ENCODE data around the gene SEC11C. TPM values are rescaled to one million over a fixed set of nuclear protein-coding genes. Genes with fewer than 3 reads are reported as not detected.
A peak's percentile ranks its signal among the peaks of the same experiment; 100 is the strongest.

SEC11C gene
- polyA plus RNA-seq, 1 of the 3 experiments (the other 2 are of a cell fraction), result 21.7 TPM

DNA sequence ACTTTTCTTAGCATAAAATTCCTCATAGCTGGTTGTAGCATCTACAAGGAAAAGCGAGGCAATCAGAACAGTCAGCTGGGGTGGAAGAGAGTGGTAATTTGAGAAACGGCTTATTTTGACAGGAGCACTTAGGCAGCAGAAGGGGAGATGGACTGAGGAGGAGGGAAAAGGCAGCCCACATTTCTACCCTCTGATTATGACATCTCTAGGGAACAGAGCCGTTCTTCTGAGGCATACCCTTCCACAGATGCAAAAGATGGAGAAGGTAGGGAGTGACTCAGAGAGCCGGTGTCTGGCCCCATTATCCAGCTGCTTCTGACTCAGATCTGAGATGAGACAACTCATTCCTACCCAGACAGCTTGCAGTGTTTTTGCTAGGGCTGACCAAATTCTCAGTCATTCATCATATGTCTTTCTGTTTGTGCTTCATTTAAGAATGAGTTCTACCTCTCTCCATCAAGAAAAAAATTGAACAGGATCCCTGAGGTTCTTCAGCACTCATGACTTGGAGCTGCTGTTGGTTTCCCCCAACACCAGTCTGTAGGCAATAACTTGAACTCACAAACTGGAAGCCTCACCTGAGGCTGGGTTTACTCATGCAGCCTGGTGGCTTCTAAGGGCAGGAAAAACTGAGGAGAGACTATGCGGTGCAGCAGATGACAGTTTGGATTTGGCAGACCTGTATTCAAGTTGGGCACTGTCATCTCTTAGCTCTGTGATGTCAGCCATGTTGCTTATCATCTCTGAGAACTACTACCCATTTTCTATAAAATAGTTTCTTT is 15.9 kb upstream of the SEC11C start (continued):
- TF ChIP-seq, protein P1, sequence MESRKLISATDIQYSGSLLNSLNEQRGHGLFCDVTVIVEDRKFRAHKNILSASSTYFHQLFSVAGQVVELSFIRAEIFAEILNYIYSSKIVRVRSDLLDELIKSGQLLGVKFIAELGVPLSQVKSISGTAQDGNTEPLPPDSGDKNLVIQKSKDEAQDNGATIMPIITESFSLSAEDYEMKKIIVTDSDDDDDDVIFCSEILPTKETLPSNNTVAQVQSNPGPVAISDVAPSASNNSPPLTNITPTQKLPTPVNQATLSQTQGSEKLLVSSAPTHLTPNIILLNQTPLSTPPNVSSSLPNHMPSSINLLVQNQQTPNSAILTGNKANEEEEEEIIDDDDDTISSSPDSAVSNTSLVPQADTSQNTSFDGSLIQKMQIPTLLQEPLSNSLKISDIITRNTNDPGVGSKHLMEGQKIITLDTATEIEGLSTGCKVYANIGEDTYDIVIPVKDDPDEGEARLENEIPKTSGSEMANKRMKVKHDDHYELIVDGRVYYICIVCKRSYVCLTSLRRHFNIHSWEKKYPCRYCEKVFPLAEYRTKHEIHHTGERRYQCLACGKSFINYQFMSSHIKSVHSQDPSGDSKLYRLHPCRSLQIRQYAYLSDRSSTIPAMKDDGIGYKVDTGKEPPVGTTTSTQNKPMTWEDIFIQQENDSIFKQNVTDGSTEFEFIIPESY (IDR thresholded peaks at IDR 0.05; ENCODE audit: borderline replicate concordance, low read depth), result 0 out of 2 replicates have a peak, but pooled peaks have one; percentile 41
- TF ChIP-seq CHD2 (IDR thresholded peaks at IDR 0.05; ENCODE audit: low read length, partially characterized antibody) (no peak), FOXM1 (IDR thresholded peaks at IDR 0.05; ENCODE audit: low read depth) (no peak), RAD21 (IDR thresholded peaks at IDR 0.05; ENCODE audit: low read length) (no peak), NFIC (IDR thresholded peaks at IDR 0.05; ENCODE audit: borderline replicate concordance) (peak; percentile 45; the same call in 1 of the 2 replicates), FOSL2 (IDR thresholded peaks at IDR 0.05; ENCODE audit: borderline replicate concordance, low read depth) (peak; percentile 95), SIN3A (IDR thresholded peaks at IDR 0.05; ENCODE audit: borderline replicate concordance, low read depth, low read length) (peak; percentile 70; the same call in 1 of the 2 replicates), FOXJ3 (CRISPR knock-in tag; IDR thresholded peaks at IDR 0.05) (no peak), EZH2phosphoT487 (IDR thresholded peaks at IDR 0.05; ENCODE audit: borderline replicate concordance, low read depth) (no peak), SMC3 (IDR thresholded peaks at IDR 0.05; ENCODE audit: low read depth, low read length) (no peak), JUND (IDR thresholded peaks at IDR 0.05) (peak; percentile 84)
- TF ChIP-seq, protein P2, sequence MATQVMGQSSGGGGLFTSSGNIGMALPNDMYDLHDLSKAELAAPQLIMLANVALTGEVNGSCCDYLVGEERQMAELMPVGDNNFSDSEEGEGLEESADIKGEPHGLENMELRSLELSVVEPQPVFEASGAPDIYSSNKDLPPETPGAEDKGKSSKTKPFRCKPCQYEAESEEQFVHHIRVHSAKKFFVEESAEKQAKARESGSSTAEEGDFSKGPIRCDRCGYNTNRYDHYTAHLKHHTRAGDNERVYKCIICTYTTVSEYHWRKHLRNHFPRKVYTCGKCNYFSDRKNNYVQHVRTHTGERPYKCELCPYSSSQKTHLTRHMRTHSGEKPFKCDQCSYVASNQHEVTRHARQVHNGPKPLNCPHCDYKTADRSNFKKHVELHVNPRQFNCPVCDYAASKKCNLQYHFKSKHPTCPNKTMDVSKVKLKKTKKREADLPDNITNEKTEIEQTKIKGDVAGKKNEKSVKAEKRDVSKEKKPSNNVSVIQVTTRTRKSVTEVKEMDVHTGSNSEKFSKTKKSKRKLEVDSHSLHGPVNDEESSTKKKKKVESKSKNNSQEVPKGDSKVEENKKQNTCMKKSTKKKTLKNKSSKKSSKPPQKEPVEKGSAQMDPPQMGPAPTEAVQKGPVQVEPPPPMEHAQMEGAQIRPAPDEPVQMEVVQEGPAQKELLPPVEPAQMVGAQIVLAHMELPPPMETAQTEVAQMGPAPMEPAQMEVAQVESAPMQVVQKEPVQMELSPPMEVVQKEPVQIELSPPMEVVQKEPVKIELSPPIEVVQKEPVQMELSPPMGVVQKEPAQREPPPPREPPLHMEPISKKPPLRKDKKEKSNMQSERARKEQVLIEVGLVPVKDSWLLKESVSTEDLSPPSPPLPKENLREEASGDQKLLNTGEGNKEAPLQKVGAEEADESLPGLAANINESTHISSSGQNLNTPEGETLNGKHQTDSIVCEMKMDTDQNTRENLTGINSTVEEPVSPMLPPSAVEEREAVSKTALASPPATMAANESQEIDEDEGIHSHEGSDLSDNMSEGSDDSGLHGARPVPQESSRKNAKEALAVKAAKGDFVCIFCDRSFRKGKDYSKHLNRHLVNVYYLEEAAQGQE (IDR thresholded peaks at IDR 0.05; ENCODE audit: low read depth, low read length), result no peak
- TF ChIP-seq, protein P3, sequence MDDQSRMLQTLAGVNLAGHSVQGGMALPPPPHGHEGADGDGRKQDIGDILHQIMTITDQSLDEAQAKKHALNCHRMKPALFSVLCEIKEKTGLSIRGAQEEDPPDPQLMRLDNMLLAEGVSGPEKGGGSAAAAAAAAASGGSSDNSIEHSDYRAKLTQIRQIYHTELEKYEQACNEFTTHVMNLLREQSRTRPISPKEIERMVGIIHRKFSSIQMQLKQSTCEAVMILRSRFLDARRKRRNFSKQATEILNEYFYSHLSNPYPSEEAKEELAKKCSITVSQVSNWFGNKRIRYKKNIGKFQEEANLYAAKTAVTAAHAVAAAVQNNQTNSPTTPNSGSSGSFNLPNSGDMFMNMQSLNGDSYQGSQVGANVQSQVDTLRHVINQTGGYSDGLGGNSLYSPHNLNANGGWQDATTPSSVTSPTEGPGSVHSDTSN (IDR thresholded peaks at IDR 0.05), result peak; percentile 89
- TF ChIP-seq, protein P4, sequence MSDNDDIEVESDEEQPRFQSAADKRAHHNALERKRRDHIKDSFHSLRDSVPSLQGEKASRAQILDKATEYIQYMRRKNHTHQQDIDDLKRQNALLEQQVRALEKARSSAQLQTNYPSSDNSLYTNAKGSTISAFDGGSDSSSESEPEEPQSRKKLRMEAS (IDR thresholded peaks at IDR 0.05; ENCODE audit: low read depth), result 0 out of 2 replicates have a peak, but pooled peaks have one; percentile 28
- TF ChIP-seq, protein P5, sequence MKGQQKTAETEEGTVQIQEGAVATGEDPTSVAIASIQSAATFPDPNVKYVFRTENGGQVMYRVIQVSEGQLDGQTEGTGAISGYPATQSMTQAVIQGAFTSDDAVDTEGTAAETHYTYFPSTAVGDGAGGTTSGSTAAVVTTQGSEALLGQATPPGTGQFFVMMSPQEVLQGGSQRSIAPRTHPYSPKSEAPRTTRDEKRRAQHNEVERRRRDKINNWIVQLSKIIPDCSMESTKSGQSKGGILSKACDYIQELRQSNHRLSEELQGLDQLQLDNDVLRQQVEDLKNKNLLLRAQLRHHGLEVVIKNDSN (IDR thresholded peaks at IDR 0.05; ENCODE audit: borderline replicate concordance, low read depth), result no peak
- TF ChIP-seq, protein P6, sequence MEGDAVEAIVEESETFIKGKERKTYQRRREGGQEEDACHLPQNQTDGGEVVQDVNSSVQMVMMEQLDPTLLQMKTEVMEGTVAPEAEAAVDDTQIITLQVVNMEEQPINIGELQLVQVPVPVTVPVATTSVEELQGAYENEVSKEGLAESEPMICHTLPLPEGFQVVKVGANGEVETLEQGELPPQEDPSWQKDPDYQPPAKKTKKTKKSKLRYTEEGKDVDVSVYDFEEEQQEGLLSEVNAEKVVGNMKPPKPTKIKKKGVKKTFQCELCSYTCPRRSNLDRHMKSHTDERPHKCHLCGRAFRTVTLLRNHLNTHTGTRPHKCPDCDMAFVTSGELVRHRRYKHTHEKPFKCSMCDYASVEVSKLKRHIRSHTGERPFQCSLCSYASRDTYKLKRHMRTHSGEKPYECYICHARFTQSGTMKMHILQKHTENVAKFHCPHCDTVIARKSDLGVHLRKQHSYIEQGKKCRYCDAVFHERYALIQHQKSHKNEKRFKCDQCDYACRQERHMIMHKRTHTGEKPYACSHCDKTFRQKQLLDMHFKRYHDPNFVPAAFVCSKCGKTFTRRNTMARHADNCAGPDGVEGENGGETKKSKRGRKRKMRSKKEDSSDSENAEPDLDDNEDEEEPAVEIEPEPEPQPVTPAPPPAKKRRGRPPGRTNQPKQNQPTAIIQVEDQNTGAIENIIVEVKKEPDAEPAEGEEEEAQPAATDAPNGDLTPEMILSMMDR (IDR thresholded peaks at IDR 0.05), result no peak
- TF ChIP-seq, protein P7, sequence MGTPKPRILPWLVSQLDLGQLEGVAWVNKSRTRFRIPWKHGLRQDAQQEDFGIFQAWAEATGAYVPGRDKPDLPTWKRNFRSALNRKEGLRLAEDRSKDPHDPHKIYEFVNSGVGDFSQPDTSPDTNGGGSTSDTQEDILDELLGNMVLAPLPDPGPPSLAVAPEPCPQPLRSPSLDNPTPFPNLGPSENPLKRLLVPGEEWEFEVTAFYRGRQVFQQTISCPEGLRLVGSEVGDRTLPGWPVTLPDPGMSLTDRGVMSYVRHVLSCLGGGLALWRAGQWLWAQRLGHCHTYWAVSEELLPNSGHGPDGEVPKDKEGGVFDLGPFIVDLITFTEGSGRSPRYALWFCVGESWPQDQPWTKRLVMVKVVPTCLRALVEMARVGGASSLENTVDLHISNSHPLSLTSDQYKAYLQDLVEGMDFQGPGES (IDR thresholded peaks at IDR 0.05; ENCODE audit: low read depth, low read length), result no peak

Measured in SK-N-SH (cell line).